GM18909 (cell line): Measurements from ENCODE around the gene CCDC92.

Source experiments
- ATAC-seq: cut with Tn5 transposase; IDR thresholded peaks from one replicate; pipeline ENCODE4 v1.9.1; 2021; ENCODE audit warnings: mild to moderate bottlenecking; ENCODE audit not compliant: unreplicated experiment, poor library complexity

The CCDC92 gene

DNA sequence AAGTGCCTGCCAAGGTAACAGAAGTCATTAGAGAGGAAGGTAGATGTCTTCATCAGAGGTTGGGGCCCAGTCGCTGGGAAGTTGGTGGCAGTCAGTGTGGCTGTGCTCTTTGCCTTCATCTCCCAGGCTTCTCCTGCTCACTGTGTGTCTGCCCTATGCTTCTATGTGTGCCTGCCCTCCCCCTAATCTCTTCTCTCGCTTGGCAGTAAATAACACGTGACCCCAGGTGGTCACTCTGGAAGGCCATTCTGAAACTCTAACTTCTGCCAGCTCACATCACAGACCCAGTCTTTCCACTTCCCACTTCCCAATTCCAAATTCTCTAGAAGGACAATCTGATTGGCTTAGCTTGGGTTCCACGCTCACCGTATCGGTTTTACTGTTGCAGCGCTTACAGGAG is 9.6 kb upstream of the CCDC92 start:
- no peak for ATAC-seq

- ATAC-seq = no peak
Measured at GRCh38 chr12:123979566-123979965, 6.9 kb upstream of the CCDC92 start.

- no peak for ATAC-seq
Measured at GRCh38 chr12:123976227-123976826, 3.7 kb upstream of the CCDC92 start.

DNA sequence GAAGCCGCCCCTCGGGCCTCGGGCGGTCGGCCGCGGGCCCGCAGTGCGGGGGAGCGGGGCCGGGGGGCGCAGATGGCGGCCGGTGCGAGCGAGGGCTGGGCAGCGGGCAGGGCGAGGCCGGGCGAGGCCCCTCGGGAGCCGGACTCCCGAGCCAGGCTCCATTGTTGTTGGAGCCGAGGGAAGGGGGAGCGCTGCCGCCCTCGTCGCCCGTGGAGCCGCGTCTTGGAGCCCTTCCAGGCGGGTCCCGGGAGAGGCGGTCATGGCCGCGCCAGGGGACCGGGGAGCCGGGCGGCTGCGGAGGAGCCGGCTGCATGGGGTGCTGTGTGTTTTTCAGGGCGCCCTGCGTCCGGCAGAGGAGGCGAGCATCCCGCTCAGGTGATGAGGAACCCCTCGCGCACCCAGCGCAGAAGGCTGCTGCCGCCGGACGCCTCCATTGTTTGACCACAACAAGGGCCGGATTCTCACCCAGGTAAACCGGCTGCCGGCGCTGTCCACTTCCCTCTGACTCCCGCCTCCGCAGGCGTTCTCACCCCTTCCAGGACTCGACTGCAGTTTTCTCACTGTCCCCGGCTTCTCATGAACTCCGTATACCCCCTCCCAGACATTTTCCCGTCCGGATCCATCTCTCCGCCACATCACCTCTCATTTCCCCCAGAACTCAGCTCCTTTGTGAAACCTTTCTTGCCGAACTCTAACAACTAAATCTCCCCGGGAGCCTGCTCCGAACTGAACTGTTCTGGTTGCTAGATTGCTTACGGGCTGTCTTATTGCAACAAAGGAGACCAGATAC is 1.1 kb upstream of the CCDC92 start:
- ATAC-seq = peak; percentile 17

DNA sequence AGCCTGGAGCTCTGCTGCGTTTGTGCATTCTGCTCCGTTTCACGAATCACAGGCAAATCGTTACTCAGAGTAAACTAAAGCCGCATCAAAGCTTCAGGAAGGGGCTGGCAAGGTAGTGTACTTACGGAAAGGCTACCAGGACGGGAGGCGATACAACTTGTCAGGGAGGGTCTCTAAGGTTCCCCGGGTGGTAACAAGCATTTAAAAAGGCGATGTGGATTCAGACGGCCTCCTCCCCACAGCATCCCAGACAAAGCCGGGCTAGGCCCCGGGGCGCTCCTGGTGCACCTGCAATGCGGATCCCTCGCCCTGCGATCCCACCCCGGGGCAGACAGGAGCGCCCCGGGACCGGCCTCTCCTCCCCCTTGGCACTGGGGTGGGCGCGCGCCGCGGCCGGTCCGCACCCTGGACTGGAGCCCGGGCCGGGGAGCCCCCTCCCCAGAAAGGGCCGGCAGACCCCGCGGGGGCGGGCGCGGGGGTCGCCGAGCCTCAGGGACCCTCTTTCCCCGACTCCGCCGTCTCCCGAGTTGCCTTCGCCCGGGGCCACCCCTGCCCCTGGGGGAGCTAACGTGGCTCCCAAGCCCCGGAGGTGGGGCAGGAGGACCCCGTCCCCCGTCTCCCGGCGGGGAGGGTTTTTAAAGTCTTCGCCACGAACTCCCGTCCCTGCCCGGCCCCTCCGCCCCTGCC is 718 bp downstream of the CCDC92 start:
- ATAC-seq = peak; percentile 12

- ATAC-seq = no peak
Measured at GRCh38 chr12:123971449-123971769, 1.2 kb downstream of the CCDC92 start.

GRCh38 chr12:123967121-123967586 is 5.5 kb downstream of the CCDC92 start:
- ATAC-seq = no peak

GRCh38 chr12:123966596-123966995 is 6.0 kb downstream of the CCDC92 start:
- no peak for ATAC-seq

- ATAC-seq = no peak
Measured at GRCh38 chr12:123965382-123965781, 7.2 kb downstream of the CCDC92 start.

DNA sequence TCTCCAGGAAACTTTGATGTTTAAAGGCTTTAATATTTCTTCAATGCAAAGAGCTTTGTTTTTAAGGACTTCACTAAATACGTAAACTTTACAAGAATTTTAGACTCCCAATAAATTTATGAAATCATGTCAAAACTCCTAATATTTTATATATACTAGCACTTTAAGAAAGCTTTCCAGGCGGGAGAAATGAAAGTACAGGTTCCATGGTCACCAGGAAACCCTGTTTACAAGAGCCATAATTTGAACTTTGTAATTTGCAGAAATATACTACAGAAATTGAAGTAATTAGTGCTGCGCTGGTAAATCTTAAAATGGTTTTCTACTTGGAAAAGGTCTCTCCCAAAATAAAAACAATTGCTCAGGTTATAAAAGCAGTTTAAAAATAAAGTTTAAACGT is 8.8 kb downstream of the CCDC92 start:
- ATAC-seq = no peak

DNA sequence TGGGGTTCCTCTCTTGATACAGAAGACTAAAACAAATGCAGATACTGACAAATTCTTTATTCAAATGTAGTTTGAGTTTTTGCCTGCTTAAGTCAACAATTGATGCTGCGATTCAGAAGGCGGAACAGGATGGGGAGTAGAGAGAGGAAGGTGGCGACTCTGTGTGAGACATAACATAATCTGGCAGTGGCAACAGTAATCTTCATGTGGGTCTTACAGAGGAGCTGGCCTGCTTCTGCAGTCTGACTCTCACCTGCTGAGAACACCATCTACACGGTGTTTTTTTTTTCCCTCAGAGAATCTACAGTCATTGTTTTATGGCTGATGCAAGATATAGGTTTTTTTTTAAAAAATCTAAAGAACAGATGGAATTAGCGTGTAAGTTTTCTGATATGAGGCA is 10.1 kb downstream of the CCDC92 start:
- no peak for ATAC-seq

- ATAC-seq = no peak
Measured at GRCh38 chr12:123961585-123962345, 10.9 kb downstream of the CCDC92 start.

GRCh38 chr12:123960856-123961255 is 11.8 kb downstream of the CCDC92 start:
- no peak for ATAC-seq

DNA sequence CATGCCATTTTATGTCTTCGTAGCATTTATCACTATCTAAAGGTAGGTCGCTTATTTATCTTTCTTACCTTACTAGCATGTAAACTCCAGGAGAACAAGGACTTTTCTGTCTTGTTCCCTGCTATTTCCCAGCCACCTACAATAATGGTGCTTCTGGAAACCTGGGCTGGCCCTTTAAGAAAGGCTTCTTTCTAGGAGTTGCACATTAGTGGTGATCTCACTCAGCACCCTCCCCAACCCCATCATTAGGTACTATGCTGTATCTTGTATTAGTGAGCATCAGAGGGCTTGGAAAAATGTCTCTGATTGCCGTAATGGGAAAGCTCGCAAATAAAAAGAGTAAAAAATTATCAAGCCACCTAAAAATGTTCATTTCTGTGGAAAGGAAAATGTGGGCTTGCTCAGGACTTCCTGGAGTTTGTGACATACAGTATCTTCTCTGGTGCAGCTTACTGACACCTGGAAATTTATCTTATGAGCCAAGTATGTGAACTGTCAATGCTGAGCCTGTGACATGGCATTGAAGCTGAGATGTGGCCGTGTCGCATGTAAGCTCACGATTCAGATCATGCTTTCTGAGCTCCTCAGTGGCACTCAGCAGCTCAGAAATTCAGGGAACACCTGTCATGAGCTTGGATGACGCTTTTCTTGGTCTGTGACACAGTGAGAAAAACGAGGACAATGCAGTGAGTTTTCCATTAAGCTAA is 12.4 kb downstream of the CCDC92 start:
- ATAC-seq = no peak

GRCh38 chr12:123958876-123959275 is 13.8 kb downstream of the CCDC92 start:
- ATAC-seq = no peak

DNA sequence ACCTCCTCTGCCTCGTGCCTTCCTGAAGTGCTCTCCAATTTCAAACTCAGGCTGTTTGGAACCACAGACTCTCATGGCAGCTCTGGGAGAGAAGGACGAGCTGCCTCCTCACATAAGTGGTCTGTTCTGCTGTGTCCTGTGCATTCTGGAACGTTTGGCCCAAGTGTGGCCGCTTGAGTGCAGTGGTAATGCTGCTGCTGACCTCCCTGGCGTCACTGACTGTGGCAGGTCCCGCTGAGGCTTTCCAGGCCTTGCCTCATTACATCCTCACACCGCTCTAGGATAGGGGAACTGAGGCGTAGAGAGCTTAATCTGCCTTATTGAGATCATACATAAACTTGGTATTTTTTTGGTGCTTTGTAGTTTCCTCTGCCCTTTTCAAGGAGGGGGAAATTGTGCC is 14.2 kb downstream of the CCDC92 start:
- ATAC-seq = no peak

- ATAC-seq = no peak
Measured at GRCh38 chr12:123957196-123957595, 15.4 kb downstream of the CCDC92 start.

- ATAC-seq = no peak
Measured at GRCh38 chr12:123956249-123956648, 16.4 kb downstream of the CCDC92 start.

DNA sequence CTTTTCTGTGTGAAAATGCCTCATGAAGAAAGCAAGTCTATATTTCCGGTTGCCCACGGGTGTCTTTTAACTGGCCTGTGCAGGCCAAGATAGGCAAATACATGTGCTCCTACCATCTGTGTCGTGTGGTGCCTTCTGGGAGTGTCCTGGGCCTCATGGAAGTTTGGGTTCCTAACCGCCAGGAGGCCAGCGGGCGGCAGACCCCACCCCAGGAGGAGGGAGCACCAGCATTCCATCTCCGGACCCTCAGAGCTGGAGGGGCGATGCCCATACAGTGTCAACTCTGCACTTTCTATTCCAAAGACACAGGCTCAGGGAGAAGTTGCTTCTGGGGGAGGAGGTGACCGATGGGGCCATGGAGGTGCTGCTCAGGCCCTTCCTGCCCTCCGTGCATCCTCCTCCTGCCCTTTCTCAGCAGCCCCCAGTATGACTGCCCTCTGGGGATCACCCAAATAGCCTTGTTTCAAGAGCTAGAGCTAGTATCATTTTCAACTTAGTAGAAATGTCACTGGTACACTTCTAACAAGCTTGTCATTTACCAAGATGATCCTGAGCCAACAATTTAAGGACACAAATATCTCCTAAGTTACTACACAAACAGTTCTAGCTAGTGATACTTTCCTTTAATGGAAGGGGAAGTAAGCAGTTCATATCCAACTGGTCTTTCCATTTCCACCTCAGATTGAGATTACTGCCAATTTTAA is 17.8 kb downstream of the CCDC92 start:
- ATAC-seq = no peak

DNA sequence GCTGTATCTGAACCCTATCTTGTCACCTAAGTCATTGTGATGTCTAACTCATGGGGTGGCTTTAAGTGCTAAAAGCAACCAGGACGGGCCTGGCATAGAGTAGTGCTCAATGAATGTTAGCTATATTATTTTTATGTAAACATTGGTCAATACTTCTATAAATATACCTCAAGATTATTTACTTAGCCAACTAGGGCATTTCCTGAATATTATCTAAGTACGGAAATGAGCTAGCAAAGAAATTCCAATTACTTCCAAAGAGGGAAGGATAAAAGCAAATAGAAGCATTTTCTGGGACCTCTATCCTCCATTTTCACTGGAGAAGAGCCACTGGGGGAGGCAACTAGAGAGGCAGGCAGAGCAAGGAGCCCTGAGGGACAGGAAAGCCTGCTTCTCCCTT is 20.6 kb downstream of the CCDC92 start:
- no peak for ATAC-seq
